H1 (cell line): ENCODE results near the gene THADA. TPM values are rescaled to one million over a fixed set of nuclear protein-coding genes. Genes with fewer than 3 reads are reported as not detected.

ENCODE experiments used
- ATF3 ChIP-seq: IDR thresholded peaks from 2 replicates; pipeline ENCODE4 v1.6.1; 2011; ENCODE audit warnings: low read depth, mild to moderate bottlenecking, low read length; ENCODE audit not compliant: insufficient read depth
- CHD7 ChIP-seq: fragments of 300-600 bp; sonication (generic); IDR thresholded peaks from 2 replicates; pipeline ENCODE4 v1.7.1; 2012; ENCODE audit warnings: low read length, moderate library complexity, mild to moderate bottlenecking, inconsistent platforms; ENCODE audit not compliant: insufficient replicate concordance
- polyA plus RNA-seq, 7 experiments: library from polyadenylated mRNA; depleted of rRNA in 3 of 7; stranded (reverse) in 5 of 7; unstranded in 2 of 7; fragments of >200 nt in 5 of 7; fragments of 200-250 nt in 2 of 7; gene quantifications; 1 replicate in 5 of 7; 2 replicates in 1 of 7; 4 replicates in 1 of 7; pipeline versions ENCODE4 v1.2.1 to v1.2.3, GENCODE V29; 2011 to 2013; ENCODE audit warnings: missing spikeins in 2 of 7, mixed read lengths in 2 of 7
- total RNA-seq: library from RNA; stranded (reverse); fragmentation: NEBNext Ultra II Directional; extraction: Animal tissue kit (Norgen Biotek cat#: 25700); gene quantifications from 2 replicates; pipeline ENCODE4 v1.2.1, GENCODE V29; 2021

THADA gene
- total and polyA plus RNA-seq, 2 of the 8 experiments (the other 6 are each of a cell fraction or from before 2014, with no cell fraction given) = 22.4 to 26.8 TPM

GRCh38 chr2:43305517-43305916 lies 290.3 kb downstream of the THADA start (continued):
- TF ChIP-seq CHD7 (no peak), ATF3 (no peak)
